Gastroesophageal sphincter (tissue), 3 donors: ENCODE results near the gene CSGALNACT2.

Experiments used
- CTCF ChIP-seq, 4 experiments: fragments of 200-600 bp in 2 of 4; fragments of 450-650 bp in 2 of 4; sonication (generic) in 1 of 4; IDR thresholded peaks; one replicate each; pipeline ENCODE4 v1.5.1; 2017 to 2019; ENCODE audit warnings: antibody characterized with exemption in 4 of 4, mild to moderate bottlenecking in 2 of 4, moderate library complexity in 2 of 4
- EP300 ChIP-seq: sonication (generic); formaldehyde crosslinking; IDR thresholded peaks from one replicate; pipeline ENCODE4 v1.6.1; 2017; ENCODE audit warnings: antibody characterized with exemption, mild to moderate bottlenecking
- POLR2A ChIP-seq, 2 donors: fragments of 450-650 bp; IDR thresholded peaks; one replicate each; pipeline ENCODE4 v1.6.1; 2017; ENCODE audit warnings: antibody characterized with exemption in 2 of 2, mild to moderate bottlenecking in 2 of 2, moderate library complexity in 1 of 2
- POLR2AphosphoS5 ChIP-seq: sonication (generic); formaldehyde crosslinking; IDR thresholded peaks from one replicate; pipeline ENCODE4 v1.6.1; 2017; ENCODE audit warnings: antibody characterized with exemption

DNA sequence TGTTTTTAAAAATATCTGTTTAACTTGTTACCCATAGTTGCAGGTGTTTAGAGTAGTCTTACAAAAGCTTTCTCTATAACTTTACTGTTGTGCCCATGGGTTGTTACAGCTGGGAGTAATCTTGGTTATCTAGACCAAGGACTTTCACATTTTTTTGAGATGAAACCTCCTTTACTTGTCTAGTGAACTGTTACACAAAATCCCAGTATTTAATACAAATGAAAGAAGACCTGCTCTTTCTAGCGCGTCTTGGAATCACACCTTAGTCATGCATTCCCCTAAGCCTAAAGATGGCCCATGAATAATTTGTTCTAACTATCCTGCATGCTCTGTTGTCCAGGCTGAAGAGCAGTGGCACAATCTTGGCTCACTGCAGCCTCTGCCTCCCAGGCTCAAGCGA lies 38.0 kb downstream of the CSGALNACT2 start:
- TF ChIP-seq POLR2A (IDR thresholded peaks at IDR 0.05) (no peak), CTCF (IDR thresholded peaks at IDR 0.05) (no peak), POLR2AphosphoS5 (no peak), EP300 (no peak)
